Kidney capillary endothelial cell (primary cell): ENCODE data around the gene UIMC1.

Experiments used
- DNase-seq: peaks from one replicate; pipeline ENCODE4 v3.0.0-alpha.2; 2018; ENCODE audit warnings: low spot score

Gene UIMC1

GRCh38 chr5:176870110-176870591 lies 136.4 kb downstream of the UIMC1 start:
- DNase-seq, result peak; percentile 52

- DNase-seq, result no peak
These were observed 137.0 kb downstream of the UIMC1 start for GRCh38 chr5:176869501-176870109.

- DNase-seq, result no peak
These were observed 137.8 kb downstream of the UIMC1 start for GRCh38 chr5:176868731-176869130.

- no peak for DNase-seq
These were observed 138.5 kb downstream of the UIMC1 start for GRCh38 chr5:176868126-176868525.

GRCh38 chr5:176866707-176867310 lies 139.8 kb downstream of the UIMC1 start:
- no peak for DNase-seq

- DNase-seq, result no peak
These were observed 140.6 kb downstream of the UIMC1 start for GRCh38 chr5:176865964-176866363.

- no peak for DNase-seq
These were observed 141.8 kb downstream of the UIMC1 start for GRCh38 chr5:176864755-176865154.

GRCh38 chr5:176863765-176864098 lies 142.8 kb downstream of the UIMC1 start:
- no peak for DNase-seq

- DNase-seq, result no peak
These were observed 143.4 kb downstream of the UIMC1 start for GRCh38 chr5:176863041-176863764.

GRCh38 chr5:176862330-176862995 lies 144.1 kb downstream of the UIMC1 start:
- no peak for DNase-seq

GRCh38 chr5:176861276-176861675 lies 145.3 kb downstream of the UIMC1 start:
- DNase-seq, result no peak

- DNase-seq, result no peak
These were observed 146.2 kb downstream of the UIMC1 start for GRCh38 chr5:176860381-176860780.

GRCh38 chr5:176859916-176860315 lies 146.7 kb downstream of the UIMC1 start:
- DNase-seq, result no peak

GRCh38 chr5:176857894-176858273 lies 148.7 kb downstream of the UIMC1 start:
- no peak for DNase-seq

- no peak for DNase-seq
These were observed 149.2 kb downstream of the UIMC1 start for GRCh38 chr5:176857216-176857893.

GRCh38 chr5:176856746-176857145 lies 149.8 kb downstream of the UIMC1 start:
- DNase-seq, result no peak

GRCh38 chr5:176855598-176855997 lies 151.0 kb downstream of the UIMC1 start:
- DNase-seq, result no peak
